Neural progenitor cell (in vitro differentiated cells): ENCODE data around the gene CCM2. TPM values are rescaled to one million over a fixed set of nuclear protein-coding genes. Genes with fewer than 3 reads are reported as not detected.

Source experiments
- DNase-seq: peaks from one replicate; pipeline ENCODE4 v3.0.0-alpha.2; 2016; ENCODE audit warnings: low spot score
- H2AFZ ChIP-seq: fragments of 200-600 bp; sonication (generic); replicated peaks from 2 replicates; pipeline ENCODE4 v1.6.1; 2016; ENCODE audit warnings: antibody characterized with exemption
- H3F3A ChIP-seq: fragments of 200-600 bp; sonication (generic); 2 replicates; pipeline ENCODE4 v1.6.1; 2016; ENCODE audit warnings: antibody characterized with exemption, low read depth
- H3K27ac ChIP-seq: fragments of 200-600 bp; sonication (generic); 2 replicates; pipeline ENCODE4 v1.5.1; 2016; ENCODE audit warnings: mild to moderate bottlenecking
- H3K27me3 ChIP-seq: fragments of 200-600 bp; sonication (generic); 2 replicates; pipeline ENCODE4 v1.6.1; 2016; ENCODE audit warnings: mild to moderate bottlenecking, moderate library complexity
- H3K36me3 ChIP-seq: fragments of 200-600 bp; sonication (generic); 2 replicates; pipeline ENCODE4 v1.5.1; 2016
- H3K4me1 ChIP-seq: fragments of 200-600 bp; sonication (generic); 2 replicates; pipeline ENCODE4 v1.6.1; 2016; ENCODE audit warnings: mixed run types
- H3K4me2 ChIP-seq: fragments of 200-600 bp; sonication (generic); 2 replicates; pipeline ENCODE4 v1.6.1; 2016
- H3K4me3 ChIP-seq: fragments of 200-600 bp; sonication (generic); 2 replicates; pipeline ENCODE4 v1.5.1; 2016
- H3K79me2 ChIP-seq: fragments of 200-600 bp; sonication (generic); 2 replicates; pipeline ENCODE4 v1.6.1; 2016; ENCODE audit warnings: low read depth
- H3K9ac ChIP-seq: fragments of 200-600 bp; sonication (generic); 2 replicates; pipeline ENCODE4 v1.6.1; 2016
- H3K9me3 ChIP-seq: fragments of 200-600 bp; sonication (generic); 2 replicates; pipeline ENCODE4 v1.5.1; 2016; ENCODE audit warnings: low read depth
- H4K20me1 ChIP-seq: fragments of 200-600 bp; sonication (generic); 2 replicates; pipeline ENCODE4 v1.6.1; 2016; ENCODE audit warnings: low read depth
- H3K27ac Mint-ChIP-seq: 3 replicates; pipeline ENCODE4 v1.8.0; 2021; ENCODE audit warnings: mixed read lengths
- H3K27me3 Mint-ChIP-seq: 2 replicates; pipeline ENCODE4 v1.8.0; 2022; ENCODE audit warnings: low read depth, mild to moderate bottlenecking, inconsistent platforms, moderate library complexity, mixed read lengths; ENCODE audit not compliant: insufficient read depth
- H3K36me3 Mint-ChIP-seq: 3 replicates; pipeline ENCODE4 v1.8.0; 2021; ENCODE audit warnings: mixed read lengths
- H3K4me1 Mint-ChIP-seq: 3 replicates; pipeline ENCODE4 v1.8.0; 2021; ENCODE audit warnings: mixed read lengths
- H3K4me3 Mint-ChIP-seq: 3 replicates; pipeline ENCODE4 v1.8.0; 2021; ENCODE audit warnings: mild to moderate bottlenecking, moderate library complexity, mixed read lengths
- H3K9me3 Mint-ChIP-seq: 3 replicates; pipeline ENCODE4 v1.8.0; 2020; ENCODE audit warnings: mixed read lengths
- CTCF ChIP-seq: fragments of 200-600 bp; sonication (generic); IDR thresholded peaks from 2 replicates; pipeline ENCODE4 v1.5.1; 2017; ENCODE audit warnings: antibody characterized with exemption, mild to moderate bottlenecking
- EZH2 ChIP-seq: fragments of 200-600 bp; sonication (generic); IDR thresholded peaks from 2 replicates; pipeline ENCODE4 v1.6.1; 2017; ENCODE audit warnings: antibody characterized with exemption, mild to moderate bottlenecking, moderate library complexity
- EZH2phosphoT487 ChIP-seq: fragments of 200-600 bp; sonication (generic); IDR thresholded peaks from 2 replicates; pipeline ENCODE4 v1.6.1; 2017; ENCODE audit warnings: antibody characterized with exemption
- total RNA-seq: library from RNA; depleted of rRNA; stranded (reverse); fragments of >200 nt; gene quantifications from 2 replicates; pipeline ENCODE4 v1.2.3, GENCODE V29; 2015; ENCODE audit warnings: low replicate concordance

The CCM2 gene
- total RNA-seq, 1 donor from 2014 or later, result 21.8 TPM

- H3K4me3 Mint-ChIP-seq, result no peak overlapping the region
- Histone ChIP-seq H3K4me1 (no peaks in the 10 kb centered on the region), H3K9me3 (no peaks in the 10 kb centered on the region), H3K27ac (no peak overlapping the region), H3K4me3 (no peak overlapping the region), H3K79me2 (no peaks in the 10 kb centered on the region), H3K9ac (no peak overlapping the region), H3K27me3 (no peaks in the 10 kb centered on the region), H3F3A (no peaks in the 10 kb centered on the region), H3K4me2 (no peak overlapping the region), H2AFZ (no peak overlapping the region), H3K36me3 (no peaks in the 10 kb centered on the region), H4K20me1 (no peaks in the 10 kb centered on the region)
- H3K9me3 Mint-ChIP-seq, result no peaks in the 10 kb centered on the region
- peaks cover 2% of the 10 kb centered on the region for H3K27me3 Mint-ChIP-seq
- H3K4me1 Mint-ChIP-seq, result no peaks in the 10 kb centered on the region
- no peak for DNase-seq
- TF ChIP-seq EZH2 (no peak), CTCF (no peak), EZH2phosphoT487 (no peak)
- peaks cover 6% of the 10 kb centered on the region for H3K36me3 Mint-ChIP-seq
- no peak overlapping the region for H3K27ac Mint-ChIP-seq
Observed at GRCh38 chr7:45070254-45070642, 70.2 kb downstream of the CCM2 start.

GRCh38 chr7:45071528-45071927 lies 71.5 kb downstream of the CCM2 start:
- Histone ChIP-seq H3F3A (no peaks in the 10 kb centered on the region), H3K4me1 (no peaks in the 10 kb centered on the region), H3K27ac (no peak overlapping the region), H3K4me3 (no peak overlapping the region), H3K9me3 (no peaks in the 10 kb centered on the region), H3K9ac (no peak overlapping the region), H3K36me3 (no peaks in the 10 kb centered on the region), H3K27me3 (no peaks in the 10 kb centered on the region), H4K20me1 (no peaks in the 10 kb centered on the region), H3K4me2 (no peak overlapping the region), H2AFZ (no peak overlapping the region), H3K79me2 (no peaks in the 10 kb centered on the region)
- DNase-seq, result no peak
- Mint-ChIP-seq H3K27ac (no peak overlapping the region), H3K4me1 (no peaks in the 10 kb centered on the region), H3K27me3 (peaks cover 2% of the 10 kb centered on the region), H3K36me3 (peaks cover 6% of the 10 kb centered on the region), H3K9me3 (no peaks in the 10 kb centered on the region), H3K4me3 (no peak overlapping the region)
- TF ChIP-seq CTCF, result no peak
- no peak for TF ChIP-seq EZH2
- TF ChIP-seq EZH2phosphoT487, result no peak

GRCh38 chr7:45072131-45073030 lies 72.4 kb downstream of the CCM2 start:
- no peak overlapping the region for H3K27ac Mint-ChIP-seq
- H3K4me1 ChIP-seq, result no peaks in the 10 kb centered on the region
- no peaks in the 10 kb centered on the region for H4K20me1 ChIP-seq
- no peak overlapping the region for H3K4me3 Mint-ChIP-seq
- H3K79me2 ChIP-seq, result no peaks in the 10 kb centered on the region
- H3K36me3 Mint-ChIP-seq, result peaks cover 5% of the 10 kb centered on the region
- no peak for TF ChIP-seq EZH2phosphoT487
- no peak for TF ChIP-seq CTCF
- no peak for TF ChIP-seq EZH2
- H3F3A ChIP-seq, result no peaks in the 10 kb centered on the region
- H3K9me3 Mint-ChIP-seq, result no peaks in the 10 kb centered on the region
- H3K36me3 ChIP-seq, result no peaks in the 10 kb centered on the region
- H3K4me2 ChIP-seq, result no peak overlapping the region
- no peaks in the 10 kb centered on the region for H3K4me1 Mint-ChIP-seq
- no peak overlapping the region for H3K9ac ChIP-seq
- H3K4me3 ChIP-seq, result no peak overlapping the region
- H3K9me3 ChIP-seq, result no peaks in the 10 kb centered on the region
- H2AFZ ChIP-seq, result no peak overlapping the region
- H3K27me3 ChIP-seq, result no peaks in the 10 kb centered on the region
- peaks cover 2% of the 10 kb centered on the region for H3K27me3 Mint-ChIP-seq
- DNase-seq, result no peak
- no peak overlapping the region for H3K27ac ChIP-seq
